ENCODE results near the gene CENPX. TPM values are rescaled to one million over a fixed set of nuclear protein-coding genes. Genes with fewer than 3 reads are reported as not detected.

Gene CENPX
- total and polyA plus RNA-seq, 2 donors: 19.1 to 124 TPM

DNA sequence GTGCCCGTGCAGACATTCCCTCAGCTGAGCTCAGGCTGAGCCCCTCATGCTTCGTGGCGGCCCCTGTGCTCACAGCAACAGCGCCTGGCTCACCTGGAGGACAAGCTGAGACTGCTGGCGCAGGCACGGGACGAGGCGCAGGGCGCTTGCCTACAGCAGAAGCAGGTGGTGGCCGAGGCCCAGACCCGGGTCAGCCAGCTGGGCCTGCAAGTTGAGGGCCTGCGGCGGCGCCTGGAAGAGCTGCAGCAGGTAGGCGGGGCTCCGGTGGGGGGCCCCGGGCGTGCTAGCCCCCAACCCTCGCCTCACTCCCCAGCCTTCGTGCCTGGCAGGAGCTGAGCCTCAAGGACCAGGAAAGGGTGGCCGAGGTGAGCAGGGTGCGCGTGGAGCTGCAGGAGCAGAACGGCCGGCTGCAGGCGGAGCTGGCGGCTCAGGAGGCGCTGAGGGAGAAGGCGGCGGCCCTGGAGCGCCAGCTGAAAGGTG is 7.4 kb upstream of the CENPX start:
- Histone ChIP-seq H3K36me3 (ENCODE audit: insufficient read depth) (no peaks in the 10 kb centered on the region), H3K4me1 (ENCODE audit: insufficient read depth) (no peaks in the 10 kb centered on the region), H3K27ac (ENCODE audit: low read depth) (no peak overlapping the region), H3K4me3 (ENCODE audit: low read depth, low read length) (no peak overlapping the region)
- WGBS: 69% methylated on average over 31 of the region's 31 CpGs
- DNase-seq (ENCODE audit: extremely low spot score): no peak

GRCh38 chr17:82029391-82029790 is 6.7 kb upstream of the CENPX start:
- Histone ChIP-seq H3K4me3 (ENCODE audit: low read depth, low read length) (no peak overlapping the region), H3K4me1 (ENCODE audit: insufficient read depth) (no peaks in the 10 kb centered on the region), H3K36me3 (ENCODE audit: insufficient read depth) (no peaks in the 10 kb centered on the region), H3K27ac (ENCODE audit: low read depth) (no peak overlapping the region)
- WGBS: 96% methylated on average over 16 of the region's 16 CpGs
- no peak for DNase-seq (ENCODE audit: extremely low spot score)

- 97% methylated on average over 9 of the region's 9 CpGs for WGBS
- no peaks in the 10 kb centered on the region for H3K4me1 ChIP-seq (ENCODE audit: insufficient read depth)
- no peak for DNase-seq (ENCODE audit: extremely low spot score)
- no peaks in the 10 kb centered on the region for H3K36me3 ChIP-seq (ENCODE audit: insufficient read depth)
- no peak overlapping the region for H3K27ac ChIP-seq (ENCODE audit: low read depth)
- no peak overlapping the region for H3K4me3 ChIP-seq (ENCODE audit: low read depth, low read length)
Measured at GRCh38 chr17:82028966-82029365, 6.3 kb upstream of the CENPX start.

DNA sequence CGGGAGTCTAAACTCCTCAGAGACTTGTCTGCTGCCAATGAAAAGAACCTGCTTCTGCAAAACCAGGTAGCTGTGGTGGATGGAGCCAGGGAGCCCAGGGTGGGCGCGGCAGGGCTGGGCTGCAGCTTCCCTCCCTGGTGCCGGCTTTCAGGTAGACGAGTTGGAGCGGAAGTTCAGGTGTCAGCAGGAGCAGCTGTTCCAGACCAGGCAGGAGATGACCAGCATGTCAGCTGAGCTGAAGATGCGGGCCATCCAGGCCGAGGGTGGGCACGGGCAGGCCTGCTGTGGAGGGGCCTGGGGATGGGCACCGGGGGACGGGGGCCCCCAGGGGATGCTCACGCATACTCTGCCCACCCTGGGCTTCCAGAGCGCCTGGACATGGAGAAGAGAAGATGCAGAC is 5.6 kb upstream of the CENPX start:
- H3K36me3 ChIP-seq (ENCODE audit: insufficient read depth): no peaks in the 10 kb centered on the region
- no peak overlapping the region for H3K27ac ChIP-seq (ENCODE audit: low read depth)
- no peak for DNase-seq (ENCODE audit: extremely low spot score)
- H3K4me1 ChIP-seq (ENCODE audit: insufficient read depth): no peaks in the 10 kb centered on the region
- WGBS: 97% methylated on average over 13 of the region's 13 CpGs
- H3K4me3 ChIP-seq (ENCODE audit: low read depth, low read length): no peak overlapping the region

GRCh38 chr17:82025401-82026107 is 2.9 kb upstream of the CENPX start:
- no peaks in the 10 kb centered on the region for H3K36me3 ChIP-seq (ENCODE audit: insufficient read depth)
- H3K27ac ChIP-seq (ENCODE audit: low read depth): no peak overlapping the region
- H3K4me1 ChIP-seq (ENCODE audit: insufficient read depth): no peaks in the 10 kb centered on the region
- DNase-seq (ENCODE audit: extremely low spot score): no peak
- no peak overlapping the region for H3K4me3 ChIP-seq (ENCODE audit: low read depth, low read length)
- 93% methylated on average over 25 of the region's 25 CpGs for WGBS

DNA sequence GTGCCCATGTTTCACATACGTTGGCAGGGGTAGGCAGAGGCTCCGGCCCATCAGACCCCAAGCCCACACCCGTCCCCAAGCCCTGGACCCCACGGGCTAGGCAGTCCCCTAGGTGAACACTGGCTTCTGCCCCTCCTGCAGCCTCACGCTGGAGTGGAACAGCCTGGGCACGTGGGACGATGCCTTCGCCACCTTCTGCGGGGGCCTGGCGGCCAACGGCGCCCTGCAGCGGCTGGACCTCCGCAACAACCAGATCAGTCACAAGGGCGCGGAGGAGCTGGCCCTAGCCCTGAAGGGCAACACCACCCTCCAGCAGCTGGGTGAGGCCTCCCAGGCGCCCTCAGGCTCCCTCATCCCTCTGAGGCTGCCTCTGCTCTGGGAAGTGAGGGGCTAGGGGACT is 2.2 kb upstream of the CENPX start:
- no peaks in the 10 kb centered on the region for H3K4me1 ChIP-seq (ENCODE audit: insufficient read depth)
- no peaks in the 10 kb centered on the region for H3K36me3 ChIP-seq (ENCODE audit: insufficient read depth)
- no peak overlapping the region for H3K4me3 ChIP-seq (ENCODE audit: low read depth, low read length)
- no peak for DNase-seq (ENCODE audit: extremely low spot score)
- H3K27ac ChIP-seq (ENCODE audit: low read depth): no peak overlapping the region
- 95% methylated on average over 17 of the region's 17 CpGs for WGBS

- 6% methylated on average over 55 of the region's 55 CpGs for WGBS
- Histone ChIP-seq H3K36me3 (ENCODE audit: insufficient read depth) (no peaks in the 10 kb centered on the region), H3K27ac (ENCODE audit: low read depth) (no peak overlapping the region), H3K4me3 (ENCODE audit: low read depth, low read length) (peak overlapping the region; percentile 67), H3K4me1 (ENCODE audit: insufficient read depth) (no peaks in the 10 kb centered on the region)
- DNase-seq (ENCODE audit: extremely low spot score): no peak
Measured at GRCh38 chr17:82023447-82024241, 966 bp upstream of the CENPX start.

DNA sequence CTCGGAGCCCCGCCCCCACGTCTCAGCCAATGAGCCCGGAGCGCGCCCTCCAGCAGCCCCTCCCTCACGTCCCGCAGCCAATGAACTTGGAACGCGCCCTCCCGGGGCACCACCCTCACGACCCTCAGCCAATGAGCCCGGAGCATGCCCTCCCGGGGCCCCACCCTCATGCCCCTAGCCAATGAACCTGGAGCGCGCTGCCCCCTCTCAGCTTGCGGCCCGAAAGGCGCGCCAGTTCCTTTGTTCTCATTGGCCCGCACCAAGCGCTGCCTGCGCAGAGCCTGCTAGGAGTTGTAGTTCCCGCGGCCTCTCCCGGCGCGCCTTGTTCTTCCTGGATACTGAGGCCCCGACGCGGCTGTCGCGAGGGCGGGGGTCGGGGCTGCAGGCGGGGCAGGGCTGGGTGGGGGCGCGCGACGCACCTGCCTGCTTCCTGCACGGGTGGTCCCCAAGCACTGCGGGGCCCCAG is 336 bp upstream of the CENPX start, which contains the start of gene LRRC45:
LRRC45 (plus strand) TSS at position 325 of the 466 bp plus-strand sequence. CDS start 339 bp downstream, outside the sequence.
- peak; percentile 99 for DNase-seq (ENCODE audit: extremely low spot score)
- no peaks in the 10 kb centered on the region for H3K4me1 ChIP-seq (ENCODE audit: insufficient read depth)
- WGBS: under 1% methylated on average over 42 of the region's 42 CpGs
- no peak within 1 kb of the TSS for H3K27ac ChIP-seq (ENCODE audit: low read depth)
- peak within 1 kb of the TSS; percentile 82 for H3K4me3 ChIP-seq (ENCODE audit: low read depth, low read length)
- H3K36me3 ChIP-seq (ENCODE audit: insufficient read depth): no peaks in the 10 kb centered on the region

DNA sequence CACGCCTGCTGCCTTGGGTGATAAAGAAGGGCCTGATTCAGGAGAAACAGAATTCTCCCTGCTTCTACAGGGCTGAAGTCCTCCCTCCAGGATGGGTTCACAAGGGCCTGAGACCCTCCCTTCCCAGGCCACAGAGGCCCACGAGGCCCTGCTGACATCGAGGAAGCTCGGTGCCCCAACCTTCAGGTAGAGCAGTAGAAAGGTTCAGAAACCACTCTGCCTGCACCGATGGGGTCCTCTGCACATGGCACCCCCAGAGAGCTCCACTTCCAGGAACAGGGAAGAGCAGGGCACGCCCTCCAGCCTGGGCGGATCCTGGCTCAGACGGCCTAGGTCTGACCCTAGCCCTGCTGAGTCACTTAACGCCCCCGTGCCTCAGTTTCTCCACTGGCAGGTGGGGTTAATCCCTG is 773 bp downstream of the CENPX start:
- H3K27ac ChIP-seq (ENCODE audit: low read depth): no peak overlapping the region
- no peaks in the 10 kb centered on the region for H3K36me3 ChIP-seq (ENCODE audit: insufficient read depth)
- H3K4me1 ChIP-seq (ENCODE audit: insufficient read depth): no peaks in the 10 kb centered on the region
- DNase-seq (ENCODE audit: extremely low spot score): no peak
- peak overlapping the region; percentile 82 for H3K4me3 ChIP-seq (ENCODE audit: low read depth, low read length)
- WGBS: 13% methylated on average over 10 of the region's 10 CpGs

- Histone ChIP-seq H3K4me3 (ENCODE audit: low read depth, low read length) (no peak overlapping the region), H3K4me1 (ENCODE audit: insufficient read depth) (no peaks in the 10 kb centered on the region), H3K36me3 (ENCODE audit: insufficient read depth) (no peaks in the 10 kb centered on the region), H3K27ac (ENCODE audit: low read depth) (no peak overlapping the region)
- WGBS: 46% methylated on average over 25 of the region's 25 CpGs
- DNase-seq (ENCODE audit: extremely low spot score): no peak
Measured at GRCh38 chr17:82021107-82021899, 1.4 kb downstream of the CENPX start.

- WGBS: 84% methylated on average over 14 of the region's 14 CpGs
Measured at GRCh38 chr17:82020572-82021106, 2.0 kb downstream of the CENPX start.

GRCh38 chr17:82019690-82020571 is 2.7 kb downstream of the CENPX start:
- Histone ChIP-seq H3K36me3 (ENCODE audit: insufficient read depth) (no peaks in the 10 kb centered on the region), H3K27ac (ENCODE audit: low read depth) (no peak overlapping the region), H3K4me1 (ENCODE audit: insufficient read depth) (no peaks in the 10 kb centered on the region), H3K4me3 (ENCODE audit: low read depth, low read length) (no peak overlapping the region)
- 67% methylated on average over 33 of the region's 34 CpGs for WGBS
- no peak for DNase-seq (ENCODE audit: extremely low spot score)

More at GRCh38 chr17:82020572-82021106, 2.0 kb downstream of the CENPX start:
- Histone ChIP-seq H3K27ac (ENCODE audit: low read depth) (no peak overlapping the region), H3K36me3 (ENCODE audit: insufficient read depth) (no peaks in the 10 kb centered on the region), H3K4me1 (ENCODE audit: insufficient read depth) (no peaks in the 10 kb centered on the region), H3K4me3 (ENCODE audit: low read depth, low read length) (no peak overlapping the region)
- no peak for DNase-seq (ENCODE audit: extremely low spot score)

Measured in urinary bladder (tissue), 4 donors.